ENCODE data around the gene P4HA2.
A peak's percentile ranks its signal among the peaks of the same experiment; 100 is the strongest.

P4HA2 gene

DNA sequence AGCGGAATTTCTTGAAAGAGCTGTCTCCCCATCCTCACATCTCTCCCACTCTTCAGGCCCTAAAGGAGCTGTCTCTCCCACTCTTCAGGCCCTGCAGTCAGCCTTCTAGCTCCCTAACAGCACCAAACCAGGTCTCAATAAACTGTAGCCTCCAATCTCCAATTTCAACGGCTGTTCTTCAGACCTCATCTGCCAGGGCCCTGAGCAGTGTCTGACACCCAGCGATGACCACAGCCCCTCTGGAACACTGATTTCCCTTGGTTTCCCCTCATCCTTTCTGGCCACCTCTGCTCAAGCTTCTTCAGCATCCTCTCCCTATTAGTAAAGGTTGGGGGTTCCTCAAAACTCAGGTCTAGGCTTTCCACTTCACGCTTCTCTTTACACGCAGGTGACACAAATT lies 1.6 kb upstream of the P4HA2 start:
- Histone ChIP-seq H3K79me2 (ENCODE audit: control insufficient read depth, insufficient read depth, low read length, unreplicated experiment) (peaks cover 27% of the 10 kb centered on the region), H3K4me3 (ENCODE audit: low read depth, low read length) (no peak overlapping the region), H3K27ac (ENCODE audit: low read depth, low read length) (no peak overlapping the region), H3K36me3 (ENCODE audit: insufficient read depth, low read length) (no peaks in the 10 kb centered on the region), H2AFZ (ENCODE audit: low read length, unreplicated experiment) (no peak overlapping the region), H3K4me1 (ENCODE audit: control insufficient read depth, insufficient read depth, low read length, unreplicated experiment) (peaks cover 30% of the 10 kb centered on the region), H3K27me3 (ENCODE audit: insufficient read depth, low read length) (no peaks in the 10 kb centered on the region)

DNA sequence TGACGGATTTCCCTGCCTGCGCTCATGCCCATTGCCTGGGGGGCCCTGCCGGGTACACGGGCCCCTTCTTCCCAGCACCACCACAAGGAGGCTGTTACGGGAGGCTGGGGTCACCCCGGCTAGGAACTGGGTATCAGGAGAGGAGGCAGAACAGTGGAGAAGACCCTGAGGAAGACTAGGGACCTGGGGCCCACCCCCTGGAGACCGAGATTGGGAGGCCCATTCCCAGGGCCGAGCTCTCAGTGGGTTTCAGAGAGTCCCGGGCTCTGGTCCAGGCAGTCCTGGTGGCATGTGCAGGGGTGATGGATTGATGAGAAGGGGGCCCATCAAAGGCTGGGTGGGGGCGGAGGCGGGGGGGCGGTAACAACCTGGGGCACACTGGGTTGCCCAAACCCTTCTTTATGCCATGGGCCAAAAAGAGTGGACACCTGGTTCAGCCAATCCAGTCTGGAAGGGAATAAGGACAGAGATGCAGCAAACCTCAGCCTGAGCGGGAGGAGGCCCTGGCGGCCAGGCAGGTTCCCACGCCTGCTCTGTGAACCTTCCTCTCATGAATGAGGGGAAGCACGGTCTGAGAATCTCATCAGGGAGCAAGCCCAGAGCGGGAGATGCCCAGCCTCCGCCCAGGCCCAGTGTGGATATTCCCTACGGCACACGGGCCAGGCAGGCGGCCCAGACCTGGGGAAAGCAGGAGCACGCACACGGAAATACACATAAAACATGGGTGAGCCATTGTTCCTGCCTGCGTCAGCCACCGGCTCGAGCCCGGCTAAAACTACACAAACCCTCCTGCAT lies 785 bp upstream of the P4HA2 start:
- H3K27ac ChIP-seq (ENCODE audit: low read depth, low read length): 0 out of 2 replicates have a peak overlapping the region, but pooled peaks have one; percentile 11
- peak overlapping the region; percentile 12 for H2AFZ ChIP-seq (ENCODE audit: low read length, unreplicated experiment)
- H3K4me3 ChIP-seq (ENCODE audit: low read depth, low read length): peak overlapping the region; percentile 88
- peaks cover 35% of the 10 kb centered on the region for H3K79me2 ChIP-seq (ENCODE audit: control insufficient read depth, insufficient read depth, low read length, unreplicated experiment)
- peaks cover 34% of the 10 kb centered on the region for H3K4me1 ChIP-seq (ENCODE audit: control insufficient read depth, insufficient read depth, low read length, unreplicated experiment)
- no peaks in the 10 kb centered on the region for H3K27me3 ChIP-seq (ENCODE audit: insufficient read depth, low read length)
- no peaks in the 10 kb centered on the region for H3K36me3 ChIP-seq (ENCODE audit: insufficient read depth, low read length)

DNA sequence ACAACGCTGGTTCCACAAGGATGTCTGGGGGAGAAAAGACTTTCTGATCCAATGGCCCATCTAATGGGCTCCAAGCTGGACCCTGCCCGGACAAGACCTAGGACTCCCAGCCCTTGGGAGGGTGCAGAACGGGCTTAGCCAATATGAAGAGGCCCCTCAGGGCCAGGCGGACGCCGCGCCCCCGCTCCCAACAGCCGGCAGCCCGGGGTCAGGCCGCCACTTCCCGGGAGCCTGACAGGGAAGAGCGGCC lies 493 bp downstream of the P4HA2 start:
- Histone ChIP-seq H3K79me2 (ENCODE audit: control insufficient read depth, insufficient read depth, low read length, unreplicated experiment) (peaks cover 48% of the 10 kb centered on the region), H3K36me3 (ENCODE audit: insufficient read depth, low read length) (no peaks in the 10 kb centered on the region), H2AFZ (ENCODE audit: low read length, unreplicated experiment) (peak overlapping the region; percentile 68), H3K27me3 (ENCODE audit: insufficient read depth, low read length) (no peaks in the 10 kb centered on the region), H3K4me3 (ENCODE audit: low read depth, low read length) (peak overlapping the region; percentile 88), H3K27ac (ENCODE audit: low read depth, low read length) (peak overlapping the region; percentile 51), H3K4me1 (ENCODE audit: control insufficient read depth, insufficient read depth, low read length, unreplicated experiment) (peaks cover 40% of the 10 kb centered on the region)

DNA sequence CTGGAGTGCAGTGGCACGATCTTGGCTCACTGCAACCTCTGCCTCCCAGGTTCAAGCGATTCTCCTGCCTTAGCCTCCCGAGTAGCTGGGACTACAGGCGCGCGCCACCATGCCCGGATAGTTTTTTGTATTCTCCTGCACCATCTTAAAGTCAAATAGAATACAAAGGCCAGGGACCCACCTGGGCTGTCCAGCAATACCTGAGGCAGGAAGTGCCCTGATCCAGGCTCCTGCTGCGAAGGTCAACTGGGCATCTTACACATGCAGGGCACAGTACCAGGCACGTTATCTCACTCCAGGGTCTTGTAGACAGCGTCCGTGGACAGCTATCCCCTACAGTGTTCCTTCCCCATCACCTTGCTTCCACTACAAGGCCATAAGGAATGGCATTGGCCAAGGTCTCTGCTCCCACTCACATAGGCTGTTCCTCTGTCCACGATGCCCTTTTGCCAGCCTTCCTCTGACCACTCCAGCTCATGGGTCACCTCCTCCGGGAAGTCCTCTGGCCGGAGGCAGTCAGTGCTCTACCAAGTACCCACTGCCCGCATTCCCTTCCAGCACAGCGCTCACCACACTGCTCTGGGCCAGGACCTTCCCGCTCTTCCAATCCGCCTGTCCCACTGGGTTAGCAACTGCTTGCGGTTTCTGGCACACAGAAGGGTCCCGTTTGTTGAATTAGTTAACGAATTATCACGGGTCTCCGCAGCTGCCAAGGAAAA lies 978 bp downstream of the P4HA2 start:
- Histone ChIP-seq H3K27me3 (ENCODE audit: insufficient read depth, low read length) (no peaks in the 10 kb centered on the region), H3K36me3 (ENCODE audit: insufficient read depth, low read length) (no peaks in the 10 kb centered on the region), H3K4me1 (ENCODE audit: control insufficient read depth, insufficient read depth, low read length, unreplicated experiment) (peaks cover 45% of the 10 kb centered on the region), H3K4me3 (ENCODE audit: low read depth, low read length) (peak overlapping the region; percentile 88), H2AFZ (ENCODE audit: low read length, unreplicated experiment) (peak overlapping the region; percentile 68), H3K27ac (ENCODE audit: low read depth, low read length) (peak overlapping the region; percentile 68), H3K79me2 (ENCODE audit: control insufficient read depth, insufficient read depth, low read length, unreplicated experiment) (peaks cover 52% of the 10 kb centered on the region)

DNA sequence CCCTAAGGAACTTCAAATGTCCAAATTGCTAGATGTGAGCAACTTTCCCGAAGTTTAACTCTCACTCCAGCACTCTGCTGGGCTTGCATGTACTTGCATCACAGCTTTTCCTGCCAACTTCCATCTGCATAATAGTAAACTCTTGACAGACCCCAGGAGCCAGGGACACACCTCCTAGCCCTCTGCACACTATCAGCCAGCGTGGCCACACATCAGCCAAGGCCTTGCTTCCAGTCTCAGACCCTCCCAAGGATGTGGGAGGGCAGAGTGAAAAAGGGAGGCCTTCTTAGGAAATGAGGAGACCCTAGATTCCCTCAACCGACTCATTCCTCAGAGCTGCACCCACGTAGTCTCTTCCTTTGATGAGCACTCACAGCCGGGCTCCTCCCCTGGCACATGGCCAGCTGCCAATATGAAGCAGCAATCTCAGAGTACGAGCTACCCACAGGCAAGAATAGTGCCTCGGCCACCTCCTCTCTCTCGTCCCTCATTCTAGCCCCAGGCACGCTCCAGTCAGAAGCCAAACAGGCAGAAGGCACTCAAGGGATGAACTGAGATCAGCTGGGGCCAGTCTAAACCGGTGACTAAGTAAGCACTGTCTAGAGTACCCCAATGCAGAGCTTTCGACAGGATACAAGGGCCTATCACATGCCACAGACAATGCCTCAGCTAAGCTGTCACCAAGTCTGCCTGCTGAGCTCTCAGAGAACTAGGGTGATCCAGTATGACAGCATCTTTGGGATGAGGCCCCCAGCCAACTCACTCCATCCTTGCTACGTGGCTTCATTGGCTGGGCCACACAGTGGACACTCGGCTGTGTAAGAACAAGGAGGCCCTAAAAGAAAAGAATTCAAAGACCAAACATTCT lies 2.3 kb downstream of the P4HA2 start:
- Histone ChIP-seq H2AFZ (ENCODE audit: low read length, unreplicated experiment) (no peak overlapping the region), H3K4me1 (ENCODE audit: control insufficient read depth, insufficient read depth, low read length, unreplicated experiment) (peaks cover 45% of the 10 kb centered on the region), H3K79me2 (ENCODE audit: control insufficient read depth, insufficient read depth, low read length, unreplicated experiment) (peaks cover 60% of the 10 kb centered on the region), H3K27me3 (ENCODE audit: insufficient read depth, low read length) (no peaks in the 10 kb centered on the region), H3K4me3 (ENCODE audit: low read depth, low read length) (peak overlapping the region; percentile 88), H3K36me3 (ENCODE audit: insufficient read depth, low read length) (no peaks in the 10 kb centered on the region), H3K27ac (ENCODE audit: low read depth, low read length) (peak overlapping the region; percentile 68)

DNA sequence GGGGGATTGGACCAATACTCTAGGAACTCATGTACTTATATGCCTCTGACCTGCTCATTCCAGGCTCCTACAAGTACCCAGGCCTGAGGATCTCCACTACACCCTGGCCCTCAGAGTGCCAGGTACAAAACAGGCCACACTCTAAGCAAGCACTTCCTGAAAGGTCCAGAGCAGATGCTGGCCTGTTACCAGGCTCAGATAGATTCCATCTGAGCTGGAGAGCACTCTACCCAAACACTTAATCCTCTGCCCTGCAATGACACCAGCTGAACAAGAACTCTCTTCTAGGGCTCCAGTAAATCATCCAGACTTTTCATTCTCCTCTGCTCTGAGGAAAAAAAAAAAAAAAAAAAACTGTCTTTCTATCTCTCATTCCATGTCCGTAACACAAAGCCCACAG lies 2.9 kb downstream of the P4HA2 start:
- Histone ChIP-seq H3K4me3 (ENCODE audit: low read depth, low read length) (peak overlapping the region; percentile 88), H3K4me1 (ENCODE audit: control insufficient read depth, insufficient read depth, low read length, unreplicated experiment) (peaks cover 45% of the 10 kb centered on the region), H3K36me3 (ENCODE audit: insufficient read depth, low read length) (no peaks in the 10 kb centered on the region), H3K79me2 (ENCODE audit: control insufficient read depth, insufficient read depth, low read length, unreplicated experiment) (peaks cover 67% of the 10 kb centered on the region), H3K27ac (ENCODE audit: low read depth, low read length) (peak overlapping the region; percentile 68), H2AFZ (ENCODE audit: low read length, unreplicated experiment) (no peak overlapping the region), H3K27me3 (ENCODE audit: insufficient read depth, low read length) (no peaks in the 10 kb centered on the region)

DNA sequence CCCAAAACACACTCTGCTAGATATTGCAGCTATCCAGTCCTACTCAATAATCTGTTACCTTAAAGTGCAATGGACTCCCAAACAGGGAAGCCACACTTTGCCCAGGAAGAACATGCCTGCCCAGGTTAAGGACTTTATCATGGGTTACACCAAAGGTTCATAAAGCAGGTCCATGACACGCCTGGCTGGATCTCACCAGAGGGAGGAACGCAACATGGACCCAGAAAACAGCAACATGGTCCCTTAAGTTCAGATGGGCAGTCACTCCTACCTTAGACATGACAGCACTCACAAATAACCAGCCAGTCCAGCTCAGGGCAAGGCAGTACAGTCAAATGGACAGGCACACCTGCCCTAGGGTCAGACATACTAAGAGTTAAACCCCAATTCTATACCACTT lies 3.8 kb downstream of the P4HA2 start:
- H3K27me3 ChIP-seq (ENCODE audit: insufficient read depth, low read length): no peaks in the 10 kb centered on the region
- no peak overlapping the region for H3K4me3 ChIP-seq (ENCODE audit: low read depth, low read length)
- no peak overlapping the region for H3K27ac ChIP-seq (ENCODE audit: low read depth, low read length)
- peaks cover 45% of the 10 kb centered on the region for H3K4me1 ChIP-seq (ENCODE audit: control insufficient read depth, insufficient read depth, low read length, unreplicated experiment)
- H3K79me2 ChIP-seq (ENCODE audit: control insufficient read depth, insufficient read depth, low read length, unreplicated experiment): peaks cover 75% of the 10 kb centered on the region
- H2AFZ ChIP-seq (ENCODE audit: low read length, unreplicated experiment): no peak overlapping the region
- no peaks in the 10 kb centered on the region for H3K36me3 ChIP-seq (ENCODE audit: insufficient read depth, low read length)

DNA sequence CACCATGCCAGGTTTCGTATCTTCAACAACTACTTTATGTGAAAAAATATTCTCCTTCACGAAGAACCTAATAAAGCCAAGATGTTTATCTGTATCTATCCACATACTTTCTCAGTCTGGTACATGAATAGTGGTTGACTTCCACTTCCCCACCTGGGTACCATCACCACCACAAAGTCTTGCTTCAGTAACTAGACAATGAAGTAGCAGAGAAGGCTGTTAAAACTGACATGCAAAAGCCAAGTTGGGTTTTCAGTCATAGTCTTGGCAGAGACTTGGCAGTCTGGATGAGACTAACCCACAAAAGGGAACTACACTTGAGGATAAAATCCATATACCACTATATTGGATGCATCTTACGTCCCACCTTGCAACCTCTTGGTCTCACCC lies 5.0 kb downstream of the P4HA2 start:
- Histone ChIP-seq H3K27me3 (ENCODE audit: insufficient read depth, low read length) (no peaks in the 10 kb centered on the region), H3K36me3 (ENCODE audit: insufficient read depth, low read length) (no peaks in the 10 kb centered on the region; the same call in 1 of the 2 replicates), H2AFZ (ENCODE audit: low read length, unreplicated experiment) (no peak overlapping the region), H3K27ac (ENCODE audit: low read depth, low read length) (no peak overlapping the region), H3K79me2 (ENCODE audit: control insufficient read depth, insufficient read depth, low read length, unreplicated experiment) (peaks cover 81% of the 10 kb centered on the region), H3K4me3 (ENCODE audit: low read depth, low read length) (no peak overlapping the region), H3K4me1 (ENCODE audit: control insufficient read depth, insufficient read depth, low read length, unreplicated experiment) (peaks cover 41% of the 10 kb centered on the region)

DNA sequence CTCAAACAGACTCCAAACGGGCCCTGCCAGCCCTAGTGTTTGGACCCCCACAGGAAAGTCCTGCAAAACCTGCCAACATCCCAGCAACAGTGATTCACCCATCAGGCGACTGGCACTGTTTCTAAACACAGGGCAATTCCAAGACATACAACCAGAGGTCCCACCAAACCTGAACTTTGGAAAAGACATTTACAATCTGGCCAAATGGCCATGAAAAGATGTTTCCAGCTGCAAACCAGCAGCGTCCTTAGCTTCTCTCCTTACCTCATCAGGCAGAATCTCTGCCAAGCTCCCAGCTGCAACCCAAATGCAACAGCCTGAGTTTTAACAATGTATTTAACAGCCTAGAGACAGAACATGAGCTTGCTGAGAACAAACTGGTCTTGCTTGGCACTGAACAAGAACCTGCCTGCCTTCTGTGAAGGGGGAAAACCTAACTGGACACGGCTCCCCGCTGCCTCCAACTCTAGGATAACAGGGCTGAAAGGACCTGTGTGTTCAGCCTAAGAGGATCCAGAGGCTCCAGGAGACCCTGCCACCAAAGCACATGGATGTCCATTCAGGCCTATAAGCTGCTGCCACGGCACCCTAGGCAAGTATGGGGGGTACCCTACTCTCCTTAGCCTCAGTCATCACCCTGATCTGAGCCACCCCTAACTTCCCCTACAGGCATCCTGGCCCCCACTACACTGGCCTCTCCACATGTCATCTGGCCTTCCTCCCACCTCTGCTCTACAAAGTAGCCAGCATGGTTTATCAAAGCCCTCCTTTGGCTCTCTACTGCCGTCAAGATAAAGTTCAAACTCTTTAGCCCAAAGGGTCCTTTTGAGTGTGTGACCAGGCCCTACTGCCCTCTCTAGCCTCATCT lies 5.6 kb downstream of the P4HA2 start:
- H3K36me3 ChIP-seq (ENCODE audit: insufficient read depth, low read length): no peaks in the 10 kb centered on the region; the same call in 1 of the 2 replicates
- H3K27ac ChIP-seq (ENCODE audit: low read depth, low read length): no peak overlapping the region
- no peak overlapping the region for H2AFZ ChIP-seq (ENCODE audit: low read length, unreplicated experiment)
- H3K27me3 ChIP-seq (ENCODE audit: insufficient read depth, low read length): no peaks in the 10 kb centered on the region
- H3K79me2 ChIP-seq (ENCODE audit: control insufficient read depth, insufficient read depth, low read length, unreplicated experiment): peaks cover 80% of the 10 kb centered on the region
- H3K4me1 ChIP-seq (ENCODE audit: control insufficient read depth, insufficient read depth, low read length, unreplicated experiment): peaks cover 41% of the 10 kb centered on the region
- H3K4me3 ChIP-seq (ENCODE audit: low read depth, low read length): no peak overlapping the region

DNA sequence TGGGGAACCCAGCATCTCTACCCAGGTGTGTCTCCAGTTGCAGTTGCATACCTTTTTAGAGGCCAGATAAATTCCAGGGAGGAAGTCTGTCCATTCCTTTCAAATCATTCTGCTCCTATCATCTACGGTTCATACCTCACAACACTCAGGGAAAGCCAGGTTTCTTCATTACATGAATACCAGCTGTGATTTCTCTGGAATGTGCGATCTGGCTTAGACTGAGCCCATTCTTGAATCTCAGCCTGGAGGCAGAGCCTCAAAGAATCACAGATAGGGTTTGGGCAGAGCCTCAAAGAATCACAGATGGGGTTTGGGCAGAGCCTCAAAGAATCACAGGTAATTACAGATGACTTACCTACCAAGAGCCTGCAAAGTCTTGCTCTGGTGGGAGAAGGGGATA lies 7.2 kb downstream of the P4HA2 start:
- Histone ChIP-seq H3K36me3 (ENCODE audit: insufficient read depth, low read length) (no peaks in the 10 kb centered on the region; the same call in 1 of the 2 replicates), H3K4me3 (ENCODE audit: low read depth, low read length) (no peak overlapping the region), H2AFZ (ENCODE audit: low read length, unreplicated experiment) (no peak overlapping the region), H3K27ac (ENCODE audit: low read depth, low read length) (no peak overlapping the region), H3K4me1 (ENCODE audit: control insufficient read depth, insufficient read depth, low read length, unreplicated experiment) (peaks cover 27% of the 10 kb centered on the region), H3K27me3 (ENCODE audit: insufficient read depth, low read length) (no peaks in the 10 kb centered on the region), H3K79me2 (ENCODE audit: control insufficient read depth, insufficient read depth, low read length, unreplicated experiment) (peaks cover 67% of the 10 kb centered on the region)

Data from ACC112 (cell line).